Inflammatory macrophage treated with lipopolysaccharide for 4 hours (primary cell): Measurements from ENCODE around the gene BPNT1.
A peak's percentile ranks its signal among the peaks of the same experiment; 100 is the strongest.
"Not testable (repeated sequence)": the region's sequence is repeated elsewhere in the genome, so short reads cannot be mapped to it uniquely, and the experiment has no call there.

ENCODE experiments used
- DNase-seq: peaks from one replicate; pipeline ENCODE4 v3.0.0-alpha.2; 2020

Gene BPNT1

DNA sequence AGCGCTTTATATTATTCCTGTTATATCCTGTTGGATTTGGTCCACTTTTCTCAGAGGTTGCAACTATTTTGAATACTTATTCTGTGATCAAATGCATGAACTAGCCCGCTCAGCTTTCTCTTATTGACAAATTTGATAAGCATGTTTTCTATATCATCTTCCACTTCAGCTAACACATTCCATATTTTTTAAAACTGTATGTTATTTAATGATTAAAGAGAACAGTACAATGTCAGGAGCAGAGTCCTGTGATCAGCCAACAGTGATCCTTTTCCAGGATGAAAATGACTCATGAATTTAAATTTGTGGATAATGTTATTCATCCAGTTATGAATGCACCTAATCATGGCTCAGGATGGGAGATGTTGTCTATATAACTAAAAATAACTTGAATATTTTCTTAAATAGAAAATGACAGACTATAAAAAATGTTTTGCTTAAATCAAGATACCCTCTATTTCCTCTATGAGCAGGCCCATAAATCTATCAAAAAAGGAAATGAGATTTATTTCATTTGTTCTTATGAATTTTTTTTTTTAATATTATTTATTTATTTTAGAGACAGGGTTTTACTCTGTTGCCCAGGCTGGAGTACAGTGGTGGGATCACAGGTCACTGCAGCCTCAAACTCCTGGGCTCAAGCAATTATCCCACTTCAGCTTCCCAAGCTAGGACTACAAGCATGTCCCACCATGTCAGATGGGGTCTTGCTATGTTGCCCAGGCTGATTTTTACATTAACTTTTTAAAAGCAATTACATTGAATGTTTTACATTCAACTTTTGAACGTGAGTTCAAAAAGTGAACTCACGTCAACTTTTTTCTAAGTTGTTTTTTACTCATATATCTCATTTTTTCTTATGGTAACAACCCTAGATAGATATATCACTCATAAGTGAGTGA is 12.5 kb downstream of the BPNT1 start:
- DNase-seq = no peak

DNA sequence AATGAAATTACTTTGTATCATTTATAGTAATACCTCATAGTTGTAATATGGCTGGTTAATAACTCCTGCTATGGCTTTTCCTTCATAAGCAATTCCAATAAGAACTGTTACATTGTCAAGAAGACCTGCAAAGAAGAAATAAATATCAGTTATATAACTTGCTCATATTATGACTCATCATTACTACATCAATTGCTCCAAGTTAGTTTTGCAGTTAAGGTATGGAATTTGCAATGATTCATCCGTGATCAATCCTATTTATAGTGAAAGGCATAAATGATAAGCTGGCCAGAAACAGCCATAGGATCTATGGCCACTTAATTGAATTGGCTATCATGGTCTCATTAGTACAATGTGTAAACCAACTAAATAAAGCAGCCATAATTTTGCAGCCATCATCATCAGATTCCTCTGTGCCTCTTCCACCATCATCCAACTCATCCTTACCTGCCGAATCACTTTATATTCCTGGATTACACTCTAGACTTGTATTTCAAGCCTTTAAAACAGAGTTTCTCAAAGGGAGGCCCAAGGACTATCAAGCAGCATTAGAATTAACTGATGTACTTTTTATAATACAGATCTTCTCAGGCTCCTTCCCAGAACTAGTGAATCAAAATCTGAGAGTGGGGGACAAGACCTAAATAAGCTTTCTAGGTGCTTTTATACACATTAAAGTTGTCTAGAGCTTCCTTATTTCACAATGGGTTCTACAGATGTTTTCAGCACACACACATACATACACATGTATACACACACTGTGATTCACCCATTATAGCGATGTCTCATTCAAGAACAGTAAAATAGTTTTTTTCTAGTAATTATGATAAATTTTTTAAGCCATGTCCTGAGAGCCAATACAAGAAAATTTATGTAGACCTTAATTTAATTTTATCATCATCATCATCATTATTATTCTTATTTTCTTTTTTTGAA is 22.1 kb downstream of the BPNT1 start:
- no peak for DNase-seq

DNA sequence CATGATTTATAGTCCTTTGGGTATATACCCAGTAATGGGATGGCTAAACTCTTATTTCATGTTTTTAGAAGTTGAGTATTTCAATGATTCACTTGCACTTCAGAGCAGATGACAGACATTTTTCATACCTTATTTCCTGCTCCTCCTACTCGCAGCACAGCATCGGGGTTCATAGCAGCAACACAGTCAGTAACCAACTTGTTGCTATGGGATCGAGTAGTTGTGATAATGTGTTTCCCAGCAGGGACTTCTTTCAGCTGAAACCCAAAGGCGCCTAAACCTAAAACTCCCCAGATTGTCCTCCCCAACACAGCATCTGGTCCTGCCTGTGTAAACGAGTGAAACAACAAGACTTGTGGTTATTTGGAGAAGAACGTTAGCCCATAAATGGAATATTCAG is 27.0 kb downstream of the BPNT1 start:
- DNase-seq = no peak

DNA sequence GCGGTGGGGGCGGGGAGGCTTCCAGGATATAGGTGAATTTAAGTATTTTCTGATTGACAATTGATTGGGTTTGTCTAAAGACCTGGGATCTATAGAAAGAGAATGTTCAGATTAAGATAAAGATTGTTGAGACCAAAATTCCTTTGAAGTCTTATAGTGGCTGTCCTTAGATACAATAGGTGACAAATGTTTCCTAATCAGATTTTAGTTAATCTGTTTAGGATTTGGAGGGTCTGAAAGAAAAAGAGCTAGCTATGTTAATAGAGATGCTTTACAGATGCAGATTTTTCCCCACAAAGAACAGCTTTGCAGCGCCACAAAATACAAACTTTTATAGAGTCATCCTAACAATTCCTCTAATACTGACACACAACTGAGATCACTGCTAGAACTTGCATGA is 28.7 kb downstream of the BPNT1 start:
- DNase-seq = no peak

GRCh38 chr1:220056374-220056773 is 33.2 kb downstream of the BPNT1 start:
- no peak for DNase-seq

DNA sequence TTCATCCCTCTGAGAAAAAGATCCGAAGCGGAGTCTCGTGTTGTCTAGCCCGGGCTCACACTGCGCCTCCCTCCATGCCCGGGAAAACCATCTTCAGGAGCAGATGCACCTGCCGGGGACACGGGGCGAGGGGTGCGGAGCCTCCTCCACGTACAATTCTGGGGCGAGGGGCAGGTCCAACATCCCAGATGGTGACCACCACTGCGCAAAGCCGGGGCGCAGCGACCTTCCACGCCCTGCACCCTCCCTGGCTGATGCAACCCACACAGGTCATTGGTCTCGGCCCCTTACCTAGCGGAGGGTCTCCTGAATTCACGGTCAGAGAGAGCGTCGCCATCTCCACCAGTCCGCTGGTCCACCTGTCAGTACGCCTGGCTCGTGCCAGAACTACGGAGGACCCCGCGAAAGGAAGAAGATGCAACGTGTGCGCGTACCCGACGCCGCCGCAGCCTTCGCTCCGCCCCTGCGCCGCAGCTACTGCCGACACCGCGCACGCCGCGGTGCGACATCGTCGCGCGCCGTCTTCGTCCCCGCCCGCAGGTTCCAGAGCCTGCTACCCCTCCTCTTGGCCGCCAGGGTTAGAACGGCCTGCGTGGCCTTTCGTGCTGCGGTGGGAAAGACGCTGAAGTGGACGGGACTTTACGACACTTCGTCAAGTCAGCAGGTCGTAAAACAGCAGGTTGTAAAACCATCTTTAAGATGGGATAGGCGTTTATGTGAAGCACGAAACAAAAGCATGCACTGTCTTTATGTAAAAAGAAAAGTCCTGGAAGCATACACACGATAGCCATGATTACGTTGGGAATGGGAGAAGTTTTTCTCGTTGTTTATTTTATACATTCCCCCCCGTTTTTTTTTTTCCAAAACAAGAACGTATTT is 43.3 kb downstream of the BPNT1 start, which contains the start of gene EPRS1:
Gene EPRS1 (minus strand): TSS at position 454 of the 879 bp plus-strand sequence. CDS start 117 bp downstream, at position 337.
- peak; percentile 98 for DNase-seq

DNA sequence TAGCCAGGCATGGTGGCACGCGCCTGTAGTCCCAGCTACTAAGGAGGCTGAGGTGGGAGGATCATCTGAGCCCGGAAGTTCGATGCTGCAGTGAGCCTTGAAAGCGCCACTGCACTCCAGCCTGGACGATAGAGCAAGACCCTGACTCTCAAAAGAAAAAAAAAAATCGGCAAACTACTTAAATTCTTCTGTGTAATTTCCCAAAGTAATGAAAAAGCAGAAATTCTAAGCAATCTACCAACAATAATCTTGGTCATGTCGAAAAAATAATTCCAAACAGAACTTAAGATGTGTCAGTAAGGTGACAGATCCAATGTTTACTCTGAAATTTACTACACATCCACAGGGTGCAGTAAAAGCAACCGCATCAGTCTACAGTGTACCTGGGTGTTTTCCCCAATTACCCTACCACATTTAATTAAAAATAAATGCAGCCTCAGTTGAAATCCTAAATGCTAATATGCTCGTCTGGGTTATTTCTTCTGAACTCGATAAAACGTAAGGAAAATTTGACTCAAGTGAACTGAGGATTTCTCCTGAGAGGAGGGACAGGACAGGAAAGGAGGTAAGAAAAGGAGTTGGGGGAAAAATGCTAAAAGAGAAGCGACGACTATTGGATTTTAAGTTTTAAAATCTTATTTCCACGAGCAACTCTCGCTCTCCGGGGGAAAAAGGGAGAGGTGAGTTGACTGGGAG is 44.1 kb downstream of the BPNT1 start:
- DNase-seq = no peak

DNA sequence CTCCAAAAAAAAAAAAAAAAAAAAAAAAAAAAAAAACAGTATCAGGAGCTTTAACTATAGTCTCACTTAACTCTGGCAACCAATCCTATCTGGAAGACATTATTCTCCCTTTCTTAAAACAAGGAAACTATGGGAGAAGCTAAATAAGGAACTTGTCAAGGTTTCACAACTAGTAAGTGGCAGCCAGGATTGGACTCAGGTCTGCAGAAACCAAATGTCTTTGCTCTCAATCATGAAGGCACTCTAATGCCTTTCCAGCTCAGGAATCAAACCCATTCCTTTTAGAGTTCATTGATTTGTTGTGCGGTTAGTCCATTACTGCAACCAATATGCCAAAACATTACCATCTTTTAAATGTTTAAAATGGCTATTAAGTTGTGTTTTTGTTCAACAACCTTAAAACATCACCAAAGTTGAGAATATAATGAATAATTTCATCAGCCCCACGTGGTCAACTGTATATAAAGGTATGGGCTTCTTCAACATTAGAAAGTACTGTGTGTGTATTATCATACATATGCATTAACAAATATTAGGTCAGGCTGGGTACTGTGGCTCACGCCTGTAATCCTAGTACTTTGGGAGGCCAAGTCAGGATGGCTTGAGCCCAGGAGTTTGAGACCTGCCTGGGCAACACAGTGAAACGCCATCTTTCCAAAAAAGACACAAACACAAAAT is 44.8 kb downstream of the BPNT1 start:
- DNase-seq = peak; percentile 57

DNA sequence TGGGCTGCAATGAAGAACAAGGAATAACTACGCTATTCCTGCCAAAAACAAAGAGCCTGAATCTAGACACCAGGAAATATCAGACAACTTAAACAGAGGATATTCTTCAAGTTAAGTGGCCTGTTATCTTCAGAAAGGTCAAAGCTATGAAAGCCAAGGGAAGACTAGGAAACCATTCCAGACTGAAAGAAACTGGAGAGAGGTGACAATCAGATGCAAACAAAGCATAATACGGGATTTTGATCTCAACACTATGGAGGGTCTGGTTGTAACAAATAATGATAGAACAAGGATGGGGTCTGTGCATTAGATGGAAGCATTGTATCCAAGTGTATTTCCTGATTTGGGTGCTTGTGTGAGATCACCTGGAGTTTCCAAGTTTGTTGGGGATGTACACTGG is 45.9 kb downstream of the BPNT1 start:
- DNase-seq = no peak

DNA sequence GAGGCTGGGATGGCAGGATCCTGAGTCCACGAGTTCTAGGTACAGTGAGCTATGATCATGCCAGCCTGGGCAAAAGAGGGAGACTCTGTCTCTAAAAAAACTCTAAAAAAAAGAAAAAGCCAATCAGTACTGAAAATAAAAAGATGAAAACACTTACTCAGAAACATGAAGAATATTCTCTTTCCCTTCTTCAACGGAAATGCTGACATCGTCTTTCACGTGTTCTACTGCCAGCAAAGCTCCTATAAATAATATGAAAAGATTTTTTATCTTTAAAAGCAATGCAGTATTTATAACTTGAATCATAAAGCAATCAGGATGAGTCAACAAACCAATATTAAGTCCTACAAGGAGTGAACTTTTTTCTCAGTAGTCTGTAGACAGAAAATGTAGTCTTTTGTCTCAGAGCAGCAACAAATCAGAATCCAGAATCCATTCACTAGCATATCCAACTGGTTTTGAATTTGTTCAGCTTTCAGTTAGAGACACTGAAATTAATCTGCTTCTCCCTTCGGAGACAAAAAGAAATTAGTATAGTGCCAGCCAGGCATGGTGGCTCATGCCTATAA is 49.5 kb downstream of the BPNT1 start:
- DNase-seq = no peak

DNA sequence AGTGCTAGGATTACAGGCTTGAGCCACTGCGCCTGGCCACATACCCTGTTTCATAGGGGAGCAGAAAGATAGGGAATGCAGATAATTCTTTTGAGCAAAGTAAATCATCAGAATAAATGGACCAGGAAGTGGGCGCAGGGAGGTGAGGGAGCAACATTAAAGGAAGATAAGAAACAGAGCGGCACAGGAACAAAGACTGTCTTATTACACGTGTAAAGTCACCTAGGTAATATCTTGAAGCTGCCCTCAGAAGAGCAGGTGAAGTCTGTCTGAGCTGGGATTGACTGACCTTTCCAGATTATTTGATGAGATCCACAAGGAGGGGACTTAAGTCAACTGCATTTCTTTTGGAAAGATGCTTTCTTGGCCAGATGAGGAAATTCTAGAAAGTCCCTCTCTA is 50.9 kb downstream of the BPNT1 start:
- DNase-seq = no peak

DNA sequence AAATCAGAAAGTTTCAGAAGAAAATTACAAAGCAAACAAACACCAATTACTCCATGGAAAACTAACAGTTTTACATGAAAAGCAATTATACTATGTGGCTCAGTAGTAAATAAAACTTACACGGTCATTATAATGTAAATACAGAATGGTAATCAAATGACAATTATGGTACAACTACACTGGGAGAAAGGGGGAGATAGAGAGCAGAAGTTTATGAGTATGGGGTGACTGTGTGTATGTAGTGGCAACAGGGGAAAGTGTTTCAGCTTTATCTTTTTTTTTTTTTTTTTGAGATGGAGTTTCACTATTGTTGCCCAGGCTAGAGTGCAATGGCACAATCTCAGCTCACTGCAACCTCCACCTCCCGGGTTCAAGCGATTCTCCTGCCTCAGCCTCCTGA is 51.8 kb downstream of the BPNT1 start:
- DNase-seq = not testable (repeated sequence)

DNA sequence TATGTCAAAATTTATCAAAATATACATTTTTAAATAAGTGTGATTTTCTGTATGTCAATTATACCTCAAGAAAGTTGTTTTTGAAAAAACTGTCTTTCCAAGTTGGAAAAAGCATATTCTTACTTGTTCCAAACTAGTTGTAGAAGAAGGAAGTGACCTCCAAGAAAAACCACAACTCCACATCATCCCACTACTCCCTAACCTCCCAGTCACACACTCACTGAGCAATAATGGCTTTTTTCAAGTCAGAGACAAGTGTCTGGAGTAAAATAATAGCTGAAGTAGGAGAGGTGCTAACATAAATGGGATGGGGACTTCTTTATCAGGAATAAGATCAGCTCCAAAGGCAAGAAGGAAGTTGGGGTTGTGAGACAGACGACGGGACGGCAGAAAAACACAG is 56.7 kb downstream of the BPNT1 start:
- peak; percentile 12 for DNase-seq

- no peak for DNase-seq
These were observed 58.3 kb downstream of the BPNT1 start for GRCh38 chr1:220031287-220031686.

- no peak for DNase-seq
These were observed 61.2 kb downstream of the BPNT1 start for GRCh38 chr1:220028346-220028895.

GRCh38 chr1:220019071-220019470 is 70.5 kb downstream of the BPNT1 start:
- no peak for DNase-seq

DNA sequence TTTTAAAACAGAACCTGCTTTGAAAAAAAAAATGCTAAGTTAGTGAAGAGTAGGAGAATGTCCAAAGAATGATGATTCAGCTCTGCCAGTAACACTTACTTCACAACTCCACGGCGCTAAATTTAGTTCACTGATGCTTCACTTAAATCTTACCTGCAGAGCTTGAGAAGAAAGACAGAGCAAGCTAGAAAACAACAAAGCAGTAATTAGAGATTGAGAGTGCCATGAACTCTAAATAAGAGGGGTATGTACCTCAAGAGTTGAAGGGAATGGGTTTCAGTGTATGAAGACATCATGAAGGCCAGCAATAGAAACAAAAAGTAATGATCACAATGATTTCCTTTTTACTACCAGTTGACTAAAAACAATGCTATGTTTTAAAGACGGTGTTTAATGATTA is 76.1 kb downstream of the BPNT1 start:
- DNase-seq = no peak

DNA sequence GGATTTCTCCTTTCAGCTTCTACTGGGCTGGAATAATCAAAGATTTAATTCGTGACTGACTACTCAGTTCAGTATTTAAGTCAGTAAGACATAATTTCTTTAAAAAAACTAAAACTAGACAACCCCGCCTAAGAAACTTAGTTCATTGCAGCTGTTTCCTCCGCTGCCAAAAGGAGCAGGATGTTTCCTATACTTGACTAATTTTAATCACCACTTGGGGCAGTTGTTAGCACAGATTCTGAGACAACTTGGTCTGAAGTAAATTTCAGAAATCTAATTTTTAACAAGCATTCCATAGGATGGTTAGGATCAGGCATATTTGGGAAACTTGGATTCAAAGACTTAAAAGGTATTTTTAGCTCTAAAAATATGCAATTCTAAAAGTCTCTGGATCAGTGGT is 77.3 kb downstream of the BPNT1 start:
- DNase-seq = no peak

DNA sequence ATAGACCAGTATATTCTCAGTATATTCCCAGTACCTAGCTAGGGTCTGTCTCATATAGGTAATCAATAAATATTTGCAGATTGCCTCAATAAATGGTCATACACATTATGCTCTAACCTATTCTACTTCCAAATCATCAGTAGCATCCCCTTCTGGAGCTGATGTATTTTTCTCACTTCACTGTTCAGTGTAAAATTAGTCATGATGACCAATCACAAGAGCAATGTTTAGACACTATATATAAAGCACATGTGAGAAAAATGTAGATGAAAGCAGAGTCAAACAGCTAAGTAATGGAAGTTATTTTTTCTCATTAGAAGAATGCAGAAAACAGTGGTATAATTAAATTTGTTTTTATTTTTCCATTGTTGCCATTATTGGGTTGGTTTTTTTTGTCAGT is 78.0 kb downstream of the BPNT1 start:
- DNase-seq = no peak
